ENCODE data around the gene AUP1. TPM values are rescaled to one million over a fixed set of nuclear protein-coding genes. Genes with fewer than 3 reads are reported as not detected.

Gene AUP1
- total RNA-seq, 1 donor from 2014 or later, result 120 TPM

DNA sequence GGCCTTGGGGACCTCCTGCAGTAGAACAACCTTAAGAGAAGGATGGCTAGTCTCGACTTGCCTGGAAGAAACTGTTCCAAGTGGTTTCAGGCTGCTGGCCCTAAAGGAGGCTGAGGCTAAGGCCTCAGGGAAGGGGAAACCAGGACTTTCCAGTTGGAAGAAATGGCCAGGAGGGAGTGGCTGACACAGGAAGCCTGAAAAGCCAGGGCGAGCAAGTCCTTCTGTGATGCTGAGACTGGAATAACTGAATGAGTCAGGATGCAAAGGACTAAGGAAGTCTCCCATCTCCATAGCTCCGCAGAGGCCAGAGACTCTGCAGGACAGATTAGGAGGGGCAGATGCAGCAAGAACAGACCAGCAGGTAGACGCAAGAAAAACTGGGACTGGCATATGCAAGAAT lies 7.6 kb upstream of the AUP1 start:
- intact Hi-C loops (cut with DNase I), result no loop called here
- H3K4me1 ChIP-seq, result no peaks in the 10 kb centered on the region

DNA sequence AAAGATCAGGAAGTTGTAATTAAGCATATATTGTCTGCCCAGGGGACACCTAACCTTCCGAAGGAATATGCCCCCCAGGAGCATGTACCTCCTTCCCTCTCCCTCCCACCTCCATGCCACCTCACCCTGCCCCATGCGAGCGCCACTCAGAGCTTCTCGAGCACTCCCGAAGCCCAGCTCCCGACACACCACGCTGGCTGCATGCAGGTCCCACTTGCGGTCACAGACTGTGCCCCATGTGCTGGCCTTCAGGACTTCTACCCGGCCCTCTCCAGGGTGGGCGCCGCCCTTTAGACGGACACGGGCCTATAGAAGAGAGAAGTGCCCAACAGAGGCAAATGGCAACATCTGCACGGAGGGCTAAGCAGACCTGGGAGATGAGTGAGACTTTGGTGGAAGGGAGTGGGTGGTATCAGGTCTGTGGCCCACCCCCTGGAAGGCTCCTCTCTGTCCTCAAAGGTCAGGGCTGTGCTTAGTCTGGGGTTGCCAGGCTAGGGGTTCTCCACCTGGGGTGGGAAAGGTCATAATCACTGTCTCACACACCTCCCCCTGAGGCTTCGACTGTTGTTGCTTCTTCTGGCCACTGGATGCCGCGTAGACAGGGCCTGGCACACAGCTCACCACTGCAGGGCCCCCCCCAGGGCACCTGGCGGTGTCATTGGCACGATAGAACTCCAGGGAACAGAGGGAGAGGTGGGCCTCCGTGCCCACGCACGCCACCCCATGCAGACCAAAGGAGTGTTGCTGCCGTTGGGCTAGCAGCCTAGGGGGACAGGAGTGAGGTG lies 6.9 kb upstream of the AUP1 start:
- H3K4me3 ChIP-seq, result no peak overlapping the region
- no peak for DNase-seq (ENCODE audit: low spot score in 2 of 2)
- intact Hi-C loops (cut with DNase I), result no loop called here
- peaks cover 0 to 19% of the 10 kb centered on the region in 2 donors for H3K36me3 ChIP-seq
- no peak overlapping the region for H3K27ac ChIP-seq
- H3K9me3 ChIP-seq, result no peaks in the 10 kb centered on the region
- TF ChIP-seq, protein P1, sequence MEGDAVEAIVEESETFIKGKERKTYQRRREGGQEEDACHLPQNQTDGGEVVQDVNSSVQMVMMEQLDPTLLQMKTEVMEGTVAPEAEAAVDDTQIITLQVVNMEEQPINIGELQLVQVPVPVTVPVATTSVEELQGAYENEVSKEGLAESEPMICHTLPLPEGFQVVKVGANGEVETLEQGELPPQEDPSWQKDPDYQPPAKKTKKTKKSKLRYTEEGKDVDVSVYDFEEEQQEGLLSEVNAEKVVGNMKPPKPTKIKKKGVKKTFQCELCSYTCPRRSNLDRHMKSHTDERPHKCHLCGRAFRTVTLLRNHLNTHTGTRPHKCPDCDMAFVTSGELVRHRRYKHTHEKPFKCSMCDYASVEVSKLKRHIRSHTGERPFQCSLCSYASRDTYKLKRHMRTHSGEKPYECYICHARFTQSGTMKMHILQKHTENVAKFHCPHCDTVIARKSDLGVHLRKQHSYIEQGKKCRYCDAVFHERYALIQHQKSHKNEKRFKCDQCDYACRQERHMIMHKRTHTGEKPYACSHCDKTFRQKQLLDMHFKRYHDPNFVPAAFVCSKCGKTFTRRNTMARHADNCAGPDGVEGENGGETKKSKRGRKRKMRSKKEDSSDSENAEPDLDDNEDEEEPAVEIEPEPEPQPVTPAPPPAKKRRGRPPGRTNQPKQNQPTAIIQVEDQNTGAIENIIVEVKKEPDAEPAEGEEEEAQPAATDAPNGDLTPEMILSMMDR (IDR thresholded peaks at IDR 0.05), result no peak
- no peaks in the 10 kb centered on the region for H3K27me3 ChIP-seq
- peaks cover 0 to 4% of the 10 kb centered on the region in 2 donors for H3K4me1 ChIP-seq

More for the DNA sequence above, 7.6 kb upstream of the AUP1 start:
- TF ChIP-seq, protein P1 (IDR thresholded peaks at IDR 0.05), result no peak
- Histone ChIP-seq H3K27ac (no peak overlapping the region), H3K4me3 (no peak overlapping the region), H3K9me3 (no peaks in the 10 kb centered on the region), H3K27me3 (no peaks in the 10 kb centered on the region), H3K36me3 (peaks cover 0 to 15% of the 10 kb centered on the region in 2 donors)
- no peak for DNase-seq (ENCODE audit: low spot score in 2 of 2)

DNA sequence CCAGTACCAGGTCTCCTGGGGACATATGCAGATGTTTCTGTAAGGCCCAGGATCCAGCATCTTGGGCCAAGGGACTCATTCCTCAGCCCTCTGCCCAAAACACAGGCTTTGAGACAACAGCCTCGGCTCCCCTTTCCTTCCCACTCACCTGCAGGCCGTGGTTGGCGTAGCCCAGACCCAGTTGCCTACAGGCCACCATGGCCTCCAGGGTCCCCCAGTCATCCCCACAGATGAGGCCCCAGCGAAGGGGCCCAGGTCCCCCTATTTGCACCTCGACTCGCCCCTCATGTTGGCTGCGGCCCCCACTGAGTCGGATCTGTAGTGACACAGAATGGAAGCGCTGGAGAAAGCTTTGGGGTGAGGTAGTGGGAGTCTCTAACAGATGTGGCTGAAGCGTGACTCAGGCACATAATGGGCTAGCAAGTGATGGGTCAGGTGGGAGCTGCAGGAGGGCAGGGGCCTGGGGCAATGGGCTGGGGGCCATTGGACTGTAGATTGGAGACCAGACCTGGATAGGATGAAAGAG lies 6.0 kb upstream of the AUP1 start:
- H3K4me3 ChIP-seq, result no peak overlapping the region
- TF ChIP-seq, protein P1 (IDR thresholded peaks at IDR 0.05), result no peak
- no peak for DNase-seq (ENCODE audit: low spot score in 2 of 2)
- H3K36me3 ChIP-seq, result peaks cover 0 to 19% of the 10 kb centered on the region in 2 donors
- H3K9me3 ChIP-seq, result no peaks in the 10 kb centered on the region
- no peak overlapping the region for H3K27ac ChIP-seq
- H3K4me1 ChIP-seq, result peaks cover 6 to 12% of the 10 kb centered on the region in 2 donors
- intact Hi-C loops (cut with DNase I), result no loop called here
- no peaks in the 10 kb centered on the region for H3K27me3 ChIP-seq

DNA sequence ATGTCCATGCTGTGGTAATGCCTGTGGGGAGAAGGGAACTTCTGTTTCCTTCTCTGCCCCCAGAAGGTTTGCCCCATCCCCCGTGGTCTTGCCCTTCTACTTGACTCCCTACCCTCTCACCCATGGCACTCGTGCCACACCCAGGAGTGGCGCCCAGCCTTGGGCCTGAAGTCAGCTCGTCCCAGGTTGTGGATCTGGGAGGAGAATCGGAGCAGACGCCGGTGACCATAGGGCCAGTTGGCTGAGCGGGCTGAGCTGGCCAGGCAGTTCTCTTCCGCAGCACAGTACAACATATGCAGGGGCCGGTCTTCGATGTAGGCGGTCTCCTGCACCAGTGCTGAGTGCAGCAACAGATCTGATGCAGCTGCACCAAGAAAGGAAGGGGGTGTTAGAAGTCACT lies 4.9 kb upstream of the AUP1 start:
- Histone ChIP-seq H3K4me3 (no peak overlapping the region), H3K9me3 (no peaks in the 10 kb centered on the region), H3K36me3 (peaks cover 0 to 19% of the 10 kb centered on the region in 2 donors), H3K27ac (no peak overlapping the region), H3K27me3 (no peaks in the 10 kb centered on the region), H3K4me1 (peaks cover 6 to 12% of the 10 kb centered on the region in 2 donors)
- no peak for DNase-seq (ENCODE audit: low spot score in 2 of 2)
- intact Hi-C loops (cut with DNase I), result loop anchor here (5.0 kb wide), 1 partner anchor 118 kb away; the partner anchor contains the start of gene SEMA4F
- TF ChIP-seq, protein P1 (IDR thresholded peaks at IDR 0.05), result no peak

DNA sequence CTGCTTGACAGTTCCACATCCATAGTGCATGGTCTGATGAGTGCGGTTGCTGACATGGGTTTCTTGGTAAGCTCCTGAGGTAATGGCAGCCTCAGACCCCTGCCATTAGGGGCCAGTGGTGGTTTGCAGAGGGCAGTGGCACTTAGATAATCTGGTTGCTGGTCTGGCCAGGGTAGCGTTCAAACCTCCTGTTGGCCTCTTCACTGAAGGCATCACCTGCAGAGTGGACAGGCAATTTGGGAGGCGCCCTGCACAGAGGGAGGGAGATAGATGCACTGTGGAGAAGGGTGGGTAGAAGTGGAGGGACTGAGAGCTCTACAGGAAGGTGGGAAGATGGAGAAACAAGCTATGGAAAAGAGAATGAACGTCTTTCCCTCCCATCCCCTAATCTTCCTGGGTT lies 4.0 kb upstream of the AUP1 start:
- peaks cover 11 to 19% of the 10 kb centered on the region in 2 donors for H3K4me1 ChIP-seq
- H3K27ac ChIP-seq, result no peak overlapping the region
- H3K9me3 ChIP-seq, result no peaks in the 10 kb centered on the region
- no peak overlapping the region for H3K4me3 ChIP-seq
- TF ChIP-seq, protein P1 (IDR thresholded peaks at IDR 0.05), result no peak
- peaks cover 0 to 19% of the 10 kb centered on the region in 2 donors for H3K36me3 ChIP-seq
- intact Hi-C loops (cut with DNase I), result loop anchor here (5.0 kb wide), 1 partner anchor 119 kb away; the partner anchor contains the start of gene SEMA4F
- H3K27me3 ChIP-seq, result no peaks in the 10 kb centered on the region
- no peak for DNase-seq (ENCODE audit: low spot score in 2 of 2)
